D721Med (cell line): Measurements from ENCODE around the gene IDI2.
"Not testable (repeated sequence)": the region's sequence is repeated elsewhere in the genome, so short reads cannot be mapped to it uniquely, and the experiment has no call there.

Experiments used
- DNase-seq: peaks from one replicate; pipeline ENCODE4 v3.0.0; 2011; ENCODE audit warnings: low spot score; ENCODE audit not compliant: insufficient read length
- FAIRE-seq: peaks from 2 replicates; lab custom pipeline; 2011; peaks lifted over from hg19 to GRCh38; lab: Jason Lieb, UNC
- TF ChIP-seq, protein P1 (sequence below): IDR thresholded peaks from 2 replicates; pipeline ENCODE4 v1.5.1; 2012; ENCODE audit warnings: mild to moderate bottlenecking, control low read depth; ENCODE audit not compliant: insufficient read depth; ENCODE audit errors: missing control alignments

Gene IDI2

DNA sequence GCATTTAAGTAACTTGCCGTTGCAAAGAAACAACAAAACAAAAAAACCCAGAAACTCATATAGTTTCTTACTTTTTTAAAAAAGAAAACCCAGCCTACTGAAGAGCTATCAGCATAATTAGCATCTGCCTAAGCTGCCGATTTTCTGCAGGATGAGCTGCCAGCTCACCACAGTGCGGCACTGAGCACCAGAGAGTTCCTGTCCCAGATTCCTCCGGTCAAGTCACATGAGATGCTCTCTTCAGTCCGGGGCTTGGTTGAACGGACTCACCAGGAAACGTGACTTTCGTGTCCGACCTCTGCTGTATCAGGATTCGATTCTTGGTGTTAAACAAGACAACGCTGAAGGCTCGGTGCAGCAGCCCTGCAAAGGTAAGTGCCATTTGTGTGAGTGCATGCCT lies 3.2 kb downstream of the IDI2 start:
- no peak for FAIRE-seq
- DNase-seq = no peak
- TF ChIP-seq, protein P1, sequence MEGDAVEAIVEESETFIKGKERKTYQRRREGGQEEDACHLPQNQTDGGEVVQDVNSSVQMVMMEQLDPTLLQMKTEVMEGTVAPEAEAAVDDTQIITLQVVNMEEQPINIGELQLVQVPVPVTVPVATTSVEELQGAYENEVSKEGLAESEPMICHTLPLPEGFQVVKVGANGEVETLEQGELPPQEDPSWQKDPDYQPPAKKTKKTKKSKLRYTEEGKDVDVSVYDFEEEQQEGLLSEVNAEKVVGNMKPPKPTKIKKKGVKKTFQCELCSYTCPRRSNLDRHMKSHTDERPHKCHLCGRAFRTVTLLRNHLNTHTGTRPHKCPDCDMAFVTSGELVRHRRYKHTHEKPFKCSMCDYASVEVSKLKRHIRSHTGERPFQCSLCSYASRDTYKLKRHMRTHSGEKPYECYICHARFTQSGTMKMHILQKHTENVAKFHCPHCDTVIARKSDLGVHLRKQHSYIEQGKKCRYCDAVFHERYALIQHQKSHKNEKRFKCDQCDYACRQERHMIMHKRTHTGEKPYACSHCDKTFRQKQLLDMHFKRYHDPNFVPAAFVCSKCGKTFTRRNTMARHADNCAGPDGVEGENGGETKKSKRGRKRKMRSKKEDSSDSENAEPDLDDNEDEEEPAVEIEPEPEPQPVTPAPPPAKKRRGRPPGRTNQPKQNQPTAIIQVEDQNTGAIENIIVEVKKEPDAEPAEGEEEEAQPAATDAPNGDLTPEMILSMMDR = no peak

- DNase-seq (no peak), FAIRE-seq (no peak)
- TF ChIP-seq, protein P1 = no peak
Measured at GRCh38 chr10:1020958-1021357, 4.7 kb downstream of the IDI2 start.

GRCh38 chr10:1020460-1020859 lies 5.2 kb downstream of the IDI2 start:
- TF ChIP-seq, protein P1 = no peak
- FAIRE-seq (no peak), DNase-seq (no peak)

GRCh38 chr10:1019362-1019761 lies 6.3 kb downstream of the IDI2 start:
- TF ChIP-seq, protein P1 = no peak
- DNase-seq (no peak), FAIRE-seq (no peak)

DNA sequence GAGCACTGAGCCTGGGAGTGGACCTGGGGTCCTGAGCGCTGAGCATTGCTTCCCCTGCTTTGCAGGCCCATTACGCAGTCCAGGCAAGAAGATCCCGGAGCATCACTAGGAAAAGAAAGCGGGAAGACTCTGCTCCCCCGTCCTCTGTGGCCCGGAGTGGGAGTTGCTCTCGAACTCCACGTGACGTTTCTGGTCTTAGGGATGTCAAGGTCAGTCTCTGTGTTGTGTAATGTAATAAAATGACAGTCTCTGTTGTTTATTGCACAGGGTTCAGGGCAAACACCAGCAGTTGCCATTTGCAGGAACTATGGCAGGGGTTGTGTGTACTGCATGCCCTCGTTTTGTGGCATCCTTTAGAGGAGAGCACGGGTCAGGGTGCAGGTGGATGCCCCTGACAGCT lies 10.0 kb downstream of the IDI2 start:
- DNase-seq (no peak), FAIRE-seq (no peak)
- TF ChIP-seq, protein P1 = no peak

DNA sequence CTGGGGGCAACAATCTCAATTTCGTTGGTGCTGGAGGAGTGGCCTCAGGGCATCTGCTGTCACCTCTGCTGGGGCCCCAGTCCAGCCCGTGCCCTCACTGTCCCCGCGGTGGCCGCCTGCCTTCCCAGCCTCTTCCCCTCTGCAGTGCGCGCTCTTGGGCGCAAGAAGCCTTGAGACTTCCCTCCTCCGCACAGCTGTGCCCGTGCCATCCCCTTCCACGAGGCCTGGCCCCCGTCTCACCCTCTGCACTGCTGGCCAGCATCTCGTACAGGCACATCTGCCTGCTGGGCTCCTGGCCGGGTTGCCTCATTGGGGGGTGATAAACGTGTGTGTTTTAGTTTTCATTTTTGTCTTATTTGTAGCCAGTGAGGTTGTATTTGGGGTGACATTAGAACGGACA lies 14.0 kb downstream of the IDI2 start:
- TF ChIP-seq, protein P1 = no peak
- DNase-seq = no peak
- no peak for FAIRE-seq

DNA sequence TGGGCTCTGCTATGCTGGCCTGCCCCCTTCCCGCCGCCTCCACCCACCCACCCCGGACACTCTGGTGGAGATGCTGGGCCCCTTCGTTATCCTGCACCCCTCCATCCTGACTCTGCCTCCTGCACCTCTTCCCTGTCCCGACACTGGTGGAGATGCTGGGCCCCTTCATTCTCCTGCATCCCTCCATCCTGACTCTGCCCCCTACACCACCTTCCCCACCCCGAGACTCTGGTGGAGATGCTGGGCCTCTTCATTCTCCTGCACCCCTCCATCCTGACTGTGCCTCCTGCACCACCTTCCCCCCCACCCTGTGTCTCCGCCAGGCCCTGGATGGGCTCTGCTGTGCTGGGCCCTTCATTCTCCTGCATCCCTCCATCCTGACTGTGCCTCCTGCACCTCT lies 15.0 kb downstream of the IDI2 start:
- DNase-seq = no peak
- no peak for FAIRE-seq
- TF ChIP-seq, protein P1 = no peak

DNA sequence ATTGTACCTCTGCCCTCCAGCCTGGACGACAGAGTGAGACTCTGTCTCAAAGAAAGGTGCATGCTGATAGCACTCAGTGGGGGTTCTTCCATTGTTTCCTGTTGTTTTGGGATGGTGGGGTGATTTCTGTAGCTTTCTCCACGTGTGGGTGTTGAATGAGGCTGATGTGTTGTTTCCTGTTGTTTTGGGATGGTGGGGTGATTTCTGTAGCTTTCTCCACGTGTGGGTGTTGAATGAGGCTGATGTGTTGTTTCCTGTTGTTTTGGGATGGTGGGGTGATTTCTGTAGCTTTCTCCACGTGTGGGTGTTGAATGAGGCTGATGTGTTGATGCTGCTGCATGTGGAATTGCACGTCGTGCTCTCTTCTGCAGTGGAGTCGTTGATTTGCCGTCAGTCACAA lies 15.7 kb downstream of the IDI2 start:
- not testable (repeated sequence) for DNase-seq

More for the DNA sequence above, 15.7 kb downstream of the IDI2 start:
- FAIRE-seq = not testable (repeated sequence)
